Neuron (in vitro differentiated cells): Measurements from ENCODE around the gene YTHDF1.
A peak's percentile ranks its signal among the peaks of the same experiment; 100 is the strongest.
"Not testable (repeated sequence)": the region's sequence is repeated elsewhere in the genome, so short reads cannot be mapped to it uniquely, and the experiment has no call there.

Experiments used
- H2AFZ ChIP-seq: one replicate; pipeline ENCODE4 v1.6.1; 2013; ENCODE audit warnings: low read depth, mild to moderate bottlenecking, inconsistent platforms, low read length, moderate library complexity
- H3K27me3 ChIP-seq: one replicate; pipeline ENCODE4 v1.6.1; 2013; ENCODE audit warnings: low read length; ENCODE audit not compliant: insufficient read depth
- H3K36me3 ChIP-seq: one replicate; pipeline ENCODE4 v1.6.1; 2013; ENCODE audit warnings: low read length; ENCODE audit not compliant: insufficient read depth
- H3K4me1 ChIP-seq: one replicate; pipeline ENCODE4 v1.6.1; 2013; ENCODE audit warnings: low read length; ENCODE audit not compliant: insufficient read depth
- H3K4me3 ChIP-seq: 2 replicates; pipeline ENCODE4 v1.5.1; 2013; ENCODE audit warnings: mild to moderate bottlenecking, low read length, moderate library complexity
- H3K9me3 ChIP-seq: one replicate; pipeline ENCODE4 v1.6.1; 2013; ENCODE audit warnings: low read length

YTHDF1 gene

DNA sequence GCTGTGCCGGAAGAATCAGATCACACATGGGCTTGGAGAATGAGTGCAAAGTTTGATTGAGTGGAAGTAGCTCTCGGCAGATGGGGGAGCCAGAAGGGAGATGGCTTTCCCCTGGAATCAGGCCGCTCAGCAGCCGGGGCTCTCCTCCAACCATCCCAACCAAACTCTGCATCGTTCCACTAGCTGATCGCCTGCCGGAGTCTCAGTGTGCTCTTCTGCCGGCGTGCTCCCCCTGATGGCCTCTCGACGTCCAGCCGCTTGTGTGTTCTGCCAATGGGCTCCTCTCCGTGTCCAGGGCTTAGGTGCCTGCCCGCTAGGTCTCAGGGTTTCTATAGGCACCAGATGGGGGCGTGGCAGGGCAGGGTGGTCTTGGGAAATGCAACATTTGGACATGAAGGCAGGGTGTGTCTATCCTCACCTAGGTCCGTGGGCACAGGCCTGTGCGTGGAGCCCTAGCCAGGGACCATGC, 14.9 kb upstream of the YTHDF1 start:
- Histone ChIP-seq H3K4me1 (peaks cover 28% of the 10 kb centered on the region), H3K9me3 (no peaks in the 10 kb centered on the region)

GRCh38 chr20:63228806-63229205, 12.9 kb upstream of the YTHDF1 start:
- Histone ChIP-seq H3K9me3 (no peaks in the 10 kb centered on the region), H3K4me3 (no peak overlapping the region), H3K27me3 (no peaks in the 10 kb centered on the region), H2AFZ (no peak overlapping the region), H3K36me3 (no peaks in the 10 kb centered on the region), H3K4me1 (peaks cover 24% of the 10 kb centered on the region)

More for the DNA sequence above, 14.9 kb upstream of the YTHDF1 start:
- Histone ChIP-seq H3K4me3 (peak overlapping the region; percentile 32), H3K36me3 (no peaks in the 10 kb centered on the region), H3K27me3 (no peaks in the 10 kb centered on the region), H2AFZ (peak overlapping the region; percentile 30)

- no peaks in the 10 kb centered on the region for H3K36me3 ChIP-seq
- no peak overlapping the region for H2AFZ ChIP-seq
- no peak overlapping the region for H3K4me3 ChIP-seq
- no peaks in the 10 kb centered on the region for H3K9me3 ChIP-seq
- H3K27me3 ChIP-seq: peaks cover 8% of the 10 kb centered on the region
- H3K4me1 ChIP-seq: peaks cover 23% of the 10 kb centered on the region
Observed at GRCh38 chr20:63227260-63227659, 11.3 kb upstream of the YTHDF1 start.

- H3K36me3 ChIP-seq: no peaks in the 10 kb centered on the region
- H3K27me3 ChIP-seq: peaks cover 17% of the 10 kb centered on the region
- no peak overlapping the region for H3K4me3 ChIP-seq
- H3K4me1 ChIP-seq: peaks cover 23% of the 10 kb centered on the region
- H2AFZ ChIP-seq: no peak overlapping the region
- H3K9me3 ChIP-seq: no peaks in the 10 kb centered on the region
Observed at GRCh38 chr20:63226042-63226943, 10.4 kb upstream of the YTHDF1 start.

DNA sequence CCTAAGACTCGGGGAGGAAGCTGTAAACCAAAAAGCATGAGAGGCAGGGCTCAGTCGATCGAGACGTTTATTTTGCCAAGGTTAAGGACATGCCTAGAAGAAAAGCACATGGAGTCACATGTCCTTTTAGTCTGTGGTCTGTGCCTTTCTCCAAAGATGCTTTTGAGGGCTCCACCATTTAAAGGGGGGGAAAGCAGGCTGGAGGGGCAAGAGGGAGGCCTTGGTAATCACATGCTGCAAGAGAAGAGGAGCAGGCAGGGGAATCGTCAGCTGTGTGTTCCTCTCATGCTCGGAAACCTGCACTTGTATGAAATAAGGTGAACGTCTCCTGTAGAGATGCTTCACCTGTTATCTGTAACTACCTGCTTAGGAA, 9.1 kb upstream of the YTHDF1 start:
- H3K36me3 ChIP-seq: no peaks in the 10 kb centered on the region
- no peak overlapping the region for H3K4me3 ChIP-seq
- peaks cover 28% of the 10 kb centered on the region for H3K27me3 ChIP-seq

DNA sequence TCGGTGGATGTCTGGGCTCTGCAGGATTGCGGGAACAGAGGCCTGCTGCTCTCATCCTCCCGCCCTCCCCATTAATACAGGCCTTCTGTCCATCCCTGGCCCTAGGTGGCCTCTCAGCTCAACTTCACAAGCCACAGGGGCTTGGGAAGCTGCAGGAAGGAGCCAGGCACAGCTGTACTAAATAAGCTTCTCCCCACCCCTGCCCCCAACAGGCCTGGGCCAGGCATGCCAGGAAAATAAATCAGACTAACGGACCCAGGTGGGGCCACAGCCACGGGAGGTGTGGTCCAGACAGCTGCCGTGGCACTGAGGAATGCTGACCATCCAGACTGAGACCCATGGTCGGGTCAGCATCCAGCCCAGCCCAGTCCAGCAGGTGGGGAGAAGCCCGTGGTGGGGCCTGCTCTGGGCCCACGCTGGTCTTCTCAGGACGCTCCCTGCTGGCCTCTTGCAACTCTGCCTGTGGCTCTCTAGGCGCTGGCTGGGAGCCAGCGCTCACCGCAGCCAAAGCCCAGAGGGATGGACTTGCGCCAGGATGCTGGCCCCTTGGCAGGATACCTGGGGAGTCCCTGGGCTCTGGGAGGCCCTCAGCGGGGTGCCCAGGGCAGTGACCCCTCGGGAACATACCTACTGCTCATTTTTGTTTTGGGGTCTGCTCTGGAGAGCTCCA, 8.6 kb upstream of the YTHDF1 start:
- H3K9me3 ChIP-seq: no peaks in the 10 kb centered on the region
- peaks cover 11% of the 10 kb centered on the region for H3K4me1 ChIP-seq
- no peak overlapping the region for H3K4me3 ChIP-seq
- H2AFZ ChIP-seq: no peak overlapping the region
- peaks cover 34% of the 10 kb centered on the region for H3K27me3 ChIP-seq
- no peaks in the 10 kb centered on the region for H3K36me3 ChIP-seq

More for the DNA sequence above, 9.1 kb upstream of the YTHDF1 start:
- Histone ChIP-seq H2AFZ (no peak overlapping the region), H3K4me1 (peaks cover 16% of the 10 kb centered on the region), H3K9me3 (no peaks in the 10 kb centered on the region)

GRCh38 chr20:63223826-63224207, 7.9 kb upstream of the YTHDF1 start:
- Histone ChIP-seq H2AFZ (no peak overlapping the region), H3K4me1 (peaks cover 10% of the 10 kb centered on the region), H3K36me3 (no peaks in the 10 kb centered on the region), H3K4me3 (no peak overlapping the region), H3K27me3 (peaks cover 36% of the 10 kb centered on the region), H3K9me3 (no peaks in the 10 kb centered on the region)

DNA sequence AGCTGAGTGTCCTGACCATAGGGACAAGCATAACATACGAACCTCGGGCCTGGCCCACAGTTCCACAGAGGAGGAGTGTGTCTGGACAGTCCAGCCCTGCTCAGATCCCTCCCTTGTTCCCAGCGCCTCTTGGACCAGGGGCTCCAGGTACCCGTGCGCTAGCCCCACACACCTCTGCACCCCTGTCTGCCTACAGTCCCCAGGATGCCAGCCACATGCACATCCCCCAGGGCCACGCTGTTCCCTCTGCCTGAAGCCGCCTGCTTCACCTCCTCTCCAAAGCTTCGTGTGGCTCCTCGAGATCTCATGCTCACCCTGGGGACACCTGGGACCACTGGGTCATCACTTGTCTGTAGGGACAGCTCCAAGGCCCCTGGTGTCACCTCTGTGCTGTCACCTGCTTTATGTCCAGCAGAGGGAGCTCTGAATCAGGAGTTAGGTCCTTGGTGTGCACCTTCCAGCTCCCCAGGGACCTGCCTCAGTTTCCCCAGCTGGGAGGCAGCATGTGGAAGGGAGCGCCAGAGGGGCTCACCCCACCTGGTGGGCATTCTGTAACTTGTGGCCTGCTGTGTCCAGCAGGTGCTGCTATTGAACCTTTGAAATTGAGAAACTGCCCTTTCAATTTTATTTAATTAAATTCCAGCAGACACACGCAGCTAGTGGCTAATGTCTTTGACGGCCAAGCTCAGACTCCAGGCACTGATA, 7.3 kb upstream of the YTHDF1 start:
- H3K36me3 ChIP-seq: no peaks in the 10 kb centered on the region
- H2AFZ ChIP-seq: no peak overlapping the region
- H3K9me3 ChIP-seq: no peaks in the 10 kb centered on the region
- H3K4me3 ChIP-seq: no peak overlapping the region
- peaks cover 10% of the 10 kb centered on the region for H3K4me1 ChIP-seq
- H3K27me3 ChIP-seq: peaks cover 36% of the 10 kb centered on the region

GRCh38 chr20:63222541-63222940, 6.6 kb upstream of the YTHDF1 start:
- Histone ChIP-seq H3K4me3 (no peak overlapping the region), H3K9me3 (no peaks in the 10 kb centered on the region), H3K4me1 (peaks cover 10% of the 10 kb centered on the region), H3K27me3 (peaks cover 36% of the 10 kb centered on the region), H3K36me3 (no peaks in the 10 kb centered on the region), H2AFZ (no peak overlapping the region)

DNA sequence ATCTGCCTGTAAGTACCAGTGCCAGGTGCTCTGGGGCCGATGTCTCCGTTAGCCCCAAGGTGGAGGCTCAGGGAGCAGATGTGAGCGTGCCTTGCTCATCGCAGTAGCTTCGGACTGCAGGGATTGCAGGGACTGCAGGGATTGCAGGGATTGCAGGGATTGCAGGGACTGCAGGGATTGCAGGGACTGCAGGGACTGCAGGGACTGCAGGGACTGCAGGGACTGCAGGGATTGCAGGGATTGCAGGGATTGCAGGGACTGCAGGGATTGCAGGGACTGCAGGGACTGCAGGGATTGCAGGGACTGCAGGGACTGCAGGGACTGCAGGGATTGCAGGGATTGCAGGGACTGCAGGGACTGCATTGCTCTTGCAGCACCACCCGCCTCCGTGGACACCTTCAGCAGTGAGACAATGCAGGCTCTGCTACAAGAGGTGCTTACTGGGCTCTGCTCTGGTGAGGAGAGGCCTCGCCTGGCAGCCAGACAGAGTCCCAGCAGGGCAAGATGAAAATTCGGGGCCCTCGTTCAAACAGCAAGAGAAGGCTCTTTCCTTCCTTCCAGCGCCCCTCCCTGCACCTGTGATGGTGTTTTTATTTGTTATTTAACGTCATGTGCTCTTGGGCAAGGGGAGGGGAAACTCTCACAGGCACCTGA, 5.6 kb upstream of the YTHDF1 start:
- not testable (repeated sequence) for H3K4me3 ChIP-seq, H2AFZ ChIP-seq, H3K36me3 ChIP-seq, H3K9me3 ChIP-seq
- peaks cover 15% of the 10 kb centered on the region for H3K4me1 ChIP-seq
- H3K27me3 ChIP-seq: peaks cover 36% of the 10 kb centered on the region

DNA sequence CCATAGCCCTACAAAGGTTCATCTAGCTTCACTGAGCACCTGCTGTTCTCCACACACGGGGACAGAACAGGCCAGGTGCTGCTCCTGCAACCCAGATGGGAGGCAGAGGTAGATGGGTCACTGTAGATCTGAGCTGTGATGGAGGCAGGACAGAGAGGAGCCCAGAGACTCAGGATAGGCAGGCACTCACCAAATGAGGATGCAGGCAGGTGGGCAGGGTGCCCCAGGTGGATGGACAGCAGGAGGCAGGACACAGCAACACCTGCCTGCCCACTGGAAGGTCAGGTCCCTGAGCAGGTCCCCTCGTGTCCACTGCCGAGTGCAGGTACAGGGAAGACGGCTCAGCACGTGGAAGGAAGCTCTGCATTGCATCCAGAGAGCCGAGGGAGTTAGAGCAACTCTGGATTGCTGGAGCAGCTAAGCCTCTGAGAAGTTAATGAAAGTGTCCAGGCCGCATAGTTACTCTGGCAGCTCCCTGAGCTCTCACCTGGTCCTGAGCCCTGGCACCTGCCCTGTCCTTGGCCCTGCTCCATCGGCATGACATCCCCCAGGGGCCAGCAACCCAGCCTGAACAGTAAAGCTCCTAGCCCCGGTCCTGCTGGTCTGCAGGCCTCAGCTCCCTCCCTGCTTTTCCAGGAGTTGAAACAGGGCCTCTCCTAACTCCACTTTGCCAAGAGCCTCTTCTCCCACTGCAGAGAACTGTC, 4.9 kb upstream of the YTHDF1 start:
- H3K9me3 ChIP-seq: no peaks in the 10 kb centered on the region
- peaks cover 36% of the 10 kb centered on the region for H3K27me3 ChIP-seq
- H3K4me3 ChIP-seq: no peak overlapping the region
- H3K36me3 ChIP-seq: no peaks in the 10 kb centered on the region
- H2AFZ ChIP-seq: no peak overlapping the region
- peaks cover 16% of the 10 kb centered on the region for H3K4me1 ChIP-seq

DNA sequence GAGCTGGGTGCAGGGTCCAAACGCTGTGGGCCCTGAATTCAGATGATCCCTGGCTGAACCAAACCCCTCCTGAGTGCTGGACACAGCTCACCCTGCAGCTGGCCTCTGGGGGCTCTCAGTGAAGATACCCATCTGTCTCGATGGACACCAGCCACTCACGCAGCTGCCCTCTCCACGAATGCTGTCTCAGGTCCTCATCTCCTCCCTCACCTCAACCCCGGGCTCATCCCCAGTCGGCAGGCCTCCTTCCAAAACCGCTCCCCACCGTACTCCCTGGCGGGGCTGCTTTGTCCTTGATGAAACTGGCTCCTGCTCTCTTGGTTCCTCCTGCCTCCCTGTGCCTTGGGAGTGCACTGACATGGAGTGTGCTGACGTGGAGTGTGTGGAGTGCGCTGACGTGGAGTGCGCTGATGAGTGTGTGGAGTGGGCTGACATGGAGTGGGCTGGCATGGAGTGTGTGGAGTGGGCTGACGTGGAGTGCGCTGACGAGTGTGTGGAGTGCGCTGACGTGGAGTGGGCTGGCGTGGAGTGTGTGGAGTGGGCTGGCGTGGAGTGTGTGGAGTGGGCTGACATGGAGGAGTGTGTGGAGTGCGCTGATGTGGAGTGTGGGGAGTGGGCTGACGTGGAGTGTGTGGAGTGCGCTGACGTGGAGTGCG, 4.1 kb upstream of the YTHDF1 start:
- no peaks in the 10 kb centered on the region for H3K9me3 ChIP-seq
- H3K27me3 ChIP-seq: peaks cover 36% of the 10 kb centered on the region
- no peak overlapping the region for H3K4me3 ChIP-seq

More for the DNA sequence above, 4.1 kb upstream of the YTHDF1 start:
- peaks cover 20% of the 10 kb centered on the region for H3K4me1 ChIP-seq
- H2AFZ ChIP-seq: no peak overlapping the region
- no peaks in the 10 kb centered on the region for H3K36me3 ChIP-seq
